AG08396 (cell line): ENCODE data around the gene PPP6R2.

ENCODE experiments used
- DNase-seq: peaks from one replicate; pipeline ENCODE4 v3.0.0; 2012; ENCODE audit warnings: low spot score, mixed read lengths

The PPP6R2 gene

GRCh38 chr22:50471197-50471847 lies 128.2 kb downstream of the PPP6R2 start:
- DNase-seq, result no peak

- DNase-seq, result no peak
These were observed 128.8 kb downstream of the PPP6R2 start for GRCh38 chr22:50471962-50472361.

GRCh38 chr22:50473088-50473487 lies 130.0 kb downstream of the PPP6R2 start:
- DNase-seq, result no peak

GRCh38 chr22:50473855-50474671 lies 130.9 kb downstream of the PPP6R2 start:
- peak; percentile 84 for DNase-seq

GRCh38 chr22:50474710-50475651 lies 131.9 kb downstream of the PPP6R2 start, which contains the start of gene SBF1:
TSS of gene SBF1 (minus strand) at chr22:50475035. CDS start at chr22:50474840, 195 bp downstream.
- DNase-seq, result peak; percentile 100

- DNase-seq, result no peak
These were observed 132.5 kb downstream of the PPP6R2 start for GRCh38 chr22:50475652-50476002.

GRCh38 chr22:50476868-50477267 lies 133.7 kb downstream of the PPP6R2 start:
- DNase-seq, result no peak

GRCh38 chr22:50477923-50478322 lies 134.8 kb downstream of the PPP6R2 start:
- DNase-seq, result no peak

- DNase-seq, result no peak
These were observed 136.6 kb downstream of the PPP6R2 start for GRCh38 chr22:50479721-50480120.

- no peak for DNase-seq
These were observed 137.9 kb downstream of the PPP6R2 start for GRCh38 chr22:50481045-50481439.

GRCh38 chr22:50481440-50482106 lies 138.4 kb downstream of the PPP6R2 start, which contains the start of gene ADM2:
TSS of gene ADM2 (plus strand) at chr22:50481543. CDS start at chr22:50481848, 305 bp downstream.
- peak; percentile 62 for DNase-seq

- no peak for DNase-seq
These were observed 139.3 kb downstream of the PPP6R2 start for GRCh38 chr22:50482107-50483074.

- DNase-seq, result no peak
These were observed 140.0 kb downstream of the PPP6R2 start for GRCh38 chr22:50483106-50483505.

- DNase-seq, result no peak
These were observed 140.4 kb downstream of the PPP6R2 start for GRCh38 chr22:50483556-50483955.

- DNase-seq, result no peak
These were observed 141.1 kb downstream of the PPP6R2 start for GRCh38 chr22:50483977-50484853.

GRCh38 chr22:50485221-50486131 lies 142.3 kb downstream of the PPP6R2 start:
- DNase-seq, result no peak

GRCh38 chr22:50486561-50487289 lies 143.6 kb downstream of the PPP6R2 start, which contains the start of gene MIOX:
TSS of gene MIOX (plus strand) at chr22:50486859. CDS start at chr22:50486898, 39 bp downstream.
- DNase-seq, result no peak
